HG02759 (cell line): Measurements from ENCODE around the gene HOXD4.

Experiments
- ATAC-seq: cut with Tn5 transposase; IDR thresholded peaks from one replicate; pipeline ENCODE4 v1.9.1; 2021; ENCODE audit warnings: mild to moderate bottlenecking, moderate library complexity; ENCODE audit not compliant: unreplicated experiment

The HOXD4 gene

DNA sequence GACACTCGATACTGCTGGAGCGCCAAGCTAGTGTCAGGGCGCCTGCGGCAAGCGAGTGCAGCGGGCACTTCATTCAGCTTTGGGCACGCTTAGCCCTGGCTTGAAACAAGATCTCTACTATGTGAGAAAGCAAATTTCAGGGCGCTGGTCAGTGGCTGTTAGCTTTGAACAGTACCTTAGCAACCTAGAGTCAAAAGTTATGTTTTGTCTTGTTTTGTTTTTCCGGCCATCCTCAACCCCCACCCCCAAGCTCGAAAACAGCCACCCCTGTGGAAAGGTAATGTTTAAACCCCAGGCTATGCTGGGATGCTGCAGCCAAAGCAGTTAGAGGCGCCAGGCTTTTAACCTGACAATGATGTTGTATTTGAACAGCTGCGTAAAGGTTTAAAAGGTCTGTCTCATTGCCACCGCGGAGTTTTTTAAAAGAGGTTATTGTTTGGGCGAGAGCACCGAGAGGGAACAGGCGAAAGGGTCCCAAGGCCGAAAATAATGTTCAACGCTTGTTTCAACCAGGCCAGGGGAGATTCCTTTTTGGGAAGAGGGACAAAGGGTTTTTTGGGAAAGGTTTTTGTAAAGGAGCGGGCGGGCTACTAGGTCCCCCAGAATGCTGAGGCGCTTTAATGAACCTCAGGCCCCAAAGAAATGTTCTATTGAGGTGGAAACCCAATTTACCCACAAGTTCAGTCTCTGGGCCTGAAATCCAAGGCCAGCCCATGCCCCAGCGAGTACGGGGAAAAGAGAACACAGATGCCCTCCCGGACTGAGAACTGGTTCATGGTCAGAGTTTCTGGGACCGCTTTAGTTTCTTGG is 37.0 kb upstream of the HOXD4 start:
- ATAC-seq, result no peak

DNA sequence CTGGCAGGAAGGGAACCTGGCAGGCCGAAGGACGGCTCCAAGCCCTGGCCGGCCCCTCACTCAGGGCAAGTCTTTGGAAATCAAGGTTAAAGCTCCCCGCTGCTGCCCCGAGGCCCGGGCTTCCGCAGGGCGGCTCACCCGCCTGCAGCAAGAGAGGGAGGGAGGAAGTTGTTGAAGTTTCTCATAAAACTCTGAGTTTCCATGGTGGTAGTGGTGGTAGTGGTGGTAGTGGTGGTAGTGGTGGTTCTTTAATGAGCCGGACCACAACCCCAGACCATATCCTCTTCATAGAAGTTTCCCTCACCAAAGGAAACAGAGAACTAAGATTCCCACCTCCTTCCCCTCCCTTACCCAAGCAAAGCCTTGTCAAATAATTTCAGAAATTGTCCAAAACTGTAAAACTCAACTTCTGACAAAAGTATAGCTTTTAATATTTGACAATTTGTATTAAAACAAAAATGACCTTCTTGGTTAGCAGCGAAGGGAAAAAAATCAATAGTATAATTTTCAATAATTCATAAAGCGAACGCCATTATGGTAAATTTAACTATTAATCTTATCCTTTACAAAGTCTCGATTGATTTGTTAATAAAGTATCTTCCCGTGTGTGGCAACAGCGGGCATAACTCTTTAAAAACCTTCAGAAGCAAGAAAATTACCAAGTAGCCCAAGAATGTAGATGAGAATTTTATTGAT is 36.3 kb upstream of the HOXD4 start:
- ATAC-seq, result no peak

DNA sequence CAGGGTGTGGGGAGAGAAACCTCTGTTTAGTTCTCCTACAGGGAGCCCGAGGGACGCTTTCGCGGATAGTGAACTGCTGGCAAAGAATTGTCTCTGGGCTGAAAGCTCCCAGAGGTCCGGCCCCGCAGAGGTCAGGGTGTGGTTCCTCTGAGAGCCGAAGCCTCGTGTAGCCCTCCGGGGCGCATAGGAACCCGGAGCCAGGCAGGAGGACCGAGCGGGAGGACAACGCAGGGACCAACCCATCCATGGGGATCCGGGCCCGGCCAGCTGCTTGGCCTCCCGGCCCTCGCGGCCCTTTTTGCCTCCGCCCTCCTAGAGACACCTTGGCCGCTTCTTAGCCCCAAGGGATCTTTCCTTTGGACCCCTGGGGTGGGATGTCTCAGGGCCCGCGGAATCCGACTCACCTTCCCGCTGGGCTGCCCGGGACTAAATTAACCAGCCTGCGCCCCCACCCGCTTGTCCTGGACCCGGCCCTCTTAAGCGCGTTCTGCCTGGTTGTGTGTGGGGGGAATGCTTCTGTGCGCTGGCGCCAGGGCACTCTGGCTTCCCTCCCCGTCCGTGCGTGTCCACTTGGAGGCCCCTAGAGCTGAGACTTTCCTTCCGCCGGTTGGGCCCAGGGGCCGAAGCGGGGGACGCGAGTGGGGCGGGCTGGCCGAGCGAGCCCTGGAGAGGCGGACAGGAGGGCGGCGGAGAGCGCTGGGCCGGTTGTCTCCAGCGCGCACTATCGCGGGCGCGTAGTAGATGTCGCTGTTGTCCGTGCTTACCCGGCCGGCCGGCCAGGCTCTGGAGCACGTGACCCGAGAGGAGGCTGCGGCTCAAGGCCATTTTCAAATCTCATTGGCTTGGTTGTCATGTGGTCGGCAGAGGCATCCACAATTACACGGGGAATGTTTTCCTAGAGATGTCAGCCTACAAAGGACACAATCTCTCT is 35.2 kb upstream of the HOXD4 start, which contains the start of gene HOXD10:
Gene HOXD10 (plus strand): TSS at position 896 of the 931 bp plus-strand sequence. CDS start 56 bp downstream, outside the sequence.
- ATAC-seq, result no peak

DNA sequence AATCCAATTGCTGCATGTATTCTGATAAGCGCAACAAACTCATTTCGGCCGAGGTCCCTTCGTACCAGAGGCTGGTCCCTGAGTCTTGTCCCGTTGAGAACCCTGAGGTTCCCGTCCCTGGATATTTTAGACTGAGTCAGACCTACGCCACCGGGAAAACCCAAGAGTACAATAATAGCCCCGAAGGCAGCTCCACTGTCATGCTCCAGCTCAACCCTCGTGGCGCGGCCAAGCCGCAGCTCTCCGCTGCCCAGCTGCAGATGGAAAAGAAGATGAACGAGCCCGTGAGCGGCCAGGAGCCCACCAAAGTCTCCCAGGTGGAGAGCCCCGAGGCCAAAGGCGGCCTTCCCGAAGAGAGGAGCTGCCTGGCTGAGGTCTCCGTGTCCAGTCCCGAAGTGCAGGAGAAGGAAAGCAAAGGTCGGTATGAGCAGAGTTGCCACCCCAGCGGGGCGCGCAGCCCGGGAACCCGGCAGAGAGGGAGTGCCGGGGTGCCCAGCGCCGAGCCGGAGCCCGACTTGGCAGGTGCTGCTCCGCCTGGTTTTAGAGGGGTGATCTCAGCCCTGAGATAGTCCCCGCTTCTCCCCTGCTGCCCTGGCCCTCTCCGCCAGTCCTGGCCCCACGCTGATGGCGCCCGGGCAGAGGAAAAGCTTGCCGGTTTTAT is 34.1 kb upstream of the HOXD4 start:
- no peak for ATAC-seq

DNA sequence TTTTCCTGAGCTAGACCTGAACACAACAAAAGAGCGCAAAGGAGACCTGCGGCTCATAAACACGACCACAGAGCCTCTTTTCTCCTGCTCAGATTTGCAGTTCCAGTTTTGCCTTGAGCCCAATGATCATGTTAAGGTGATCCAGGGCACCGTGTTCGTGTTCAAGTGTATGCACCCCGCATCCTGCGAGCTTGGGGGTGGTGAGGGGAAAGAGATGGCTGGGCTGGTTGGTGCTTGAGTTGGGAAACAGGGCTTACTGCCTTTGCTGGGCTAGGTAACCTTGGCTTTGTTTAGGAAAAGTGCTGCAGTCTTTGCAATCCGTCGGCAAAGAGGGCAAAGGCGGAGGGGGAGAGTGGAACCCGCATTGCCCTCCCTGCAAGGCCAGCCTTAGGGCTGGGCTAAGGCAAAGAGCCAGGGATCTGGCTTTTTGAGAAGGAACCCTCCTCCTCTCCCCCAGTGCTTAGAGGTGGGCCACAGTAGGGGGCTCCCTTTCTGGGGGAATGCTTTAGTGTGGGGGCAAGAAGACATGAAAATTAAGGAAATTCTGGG is 33.5 kb upstream of the HOXD4 start:
- ATAC-seq, result no peak

DNA sequence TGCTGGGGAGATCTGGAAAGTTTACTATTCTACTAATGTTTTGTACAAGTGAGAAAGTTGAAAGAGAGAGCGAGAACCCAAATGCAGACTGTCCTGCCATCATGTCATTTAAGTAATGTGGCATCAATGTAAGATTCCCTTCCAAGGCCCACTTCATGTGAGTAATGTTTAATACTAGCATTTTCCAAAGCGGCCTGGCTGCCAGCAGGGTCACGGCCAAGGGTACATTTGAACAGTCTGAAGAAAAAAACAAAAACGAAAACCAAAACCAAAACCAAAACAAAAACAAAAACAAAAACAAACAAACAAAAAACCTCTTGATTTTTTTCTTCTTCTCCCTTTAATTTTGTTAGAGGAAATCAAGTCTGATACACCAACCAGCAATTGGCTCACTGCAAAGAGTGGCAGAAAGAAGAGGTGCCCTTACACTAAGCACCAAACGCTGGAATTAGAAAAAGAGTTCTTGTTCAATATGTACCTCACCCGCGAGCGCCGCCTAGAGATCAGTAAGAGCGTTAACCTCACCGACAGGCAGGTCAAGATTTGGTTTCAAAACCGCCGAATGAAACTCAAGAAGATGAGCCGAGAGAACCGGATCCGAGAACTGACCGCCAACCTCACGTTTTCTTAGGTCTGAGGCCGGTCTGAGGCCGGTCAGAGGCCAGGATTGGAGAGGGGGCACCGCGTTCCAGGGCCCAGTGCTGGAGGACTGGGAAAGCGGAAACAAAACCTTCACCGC is 32.6 kb upstream of the HOXD4 start:
- ATAC-seq, result no peak

DNA sequence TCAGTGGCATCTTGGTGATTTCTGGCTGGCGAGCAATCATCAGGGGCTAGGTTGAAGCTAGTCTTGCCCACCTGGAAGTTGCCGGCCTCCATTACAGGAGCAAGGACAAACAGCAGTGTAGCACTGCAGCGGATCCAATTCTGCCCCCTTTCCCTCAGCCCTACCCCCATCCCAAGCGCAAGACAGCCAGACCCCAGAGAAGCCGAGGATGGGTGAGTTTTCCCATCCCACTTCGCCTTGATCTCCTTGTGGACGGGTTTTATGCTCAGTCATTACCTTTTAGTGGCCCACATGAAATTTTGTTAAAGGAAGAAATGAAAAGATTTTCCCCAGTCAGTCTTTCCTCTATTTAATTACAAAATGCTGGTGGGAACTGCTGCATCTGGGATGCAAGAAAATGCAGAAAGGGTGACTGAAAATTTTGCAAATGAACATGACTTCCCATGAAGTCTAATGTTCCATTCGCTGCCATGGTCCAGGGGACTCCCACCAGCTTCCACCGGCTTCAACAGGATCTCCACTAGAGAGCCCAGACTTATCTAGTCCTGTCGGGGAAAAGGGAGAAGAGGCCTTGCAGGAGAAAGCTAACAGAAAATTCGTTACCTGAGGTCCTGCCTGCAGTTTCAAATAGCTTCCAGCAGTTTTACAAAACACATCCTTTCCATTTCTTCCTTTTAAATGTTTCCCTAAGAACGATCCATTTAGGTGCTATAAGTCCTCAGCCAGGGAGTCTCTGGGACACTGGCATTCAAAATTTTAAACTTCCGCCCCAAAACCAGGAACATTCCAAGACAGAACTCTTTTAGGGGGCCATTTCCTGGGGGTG is 30.8 kb upstream of the HOXD4 start:
- ATAC-seq, result no peak

DNA sequence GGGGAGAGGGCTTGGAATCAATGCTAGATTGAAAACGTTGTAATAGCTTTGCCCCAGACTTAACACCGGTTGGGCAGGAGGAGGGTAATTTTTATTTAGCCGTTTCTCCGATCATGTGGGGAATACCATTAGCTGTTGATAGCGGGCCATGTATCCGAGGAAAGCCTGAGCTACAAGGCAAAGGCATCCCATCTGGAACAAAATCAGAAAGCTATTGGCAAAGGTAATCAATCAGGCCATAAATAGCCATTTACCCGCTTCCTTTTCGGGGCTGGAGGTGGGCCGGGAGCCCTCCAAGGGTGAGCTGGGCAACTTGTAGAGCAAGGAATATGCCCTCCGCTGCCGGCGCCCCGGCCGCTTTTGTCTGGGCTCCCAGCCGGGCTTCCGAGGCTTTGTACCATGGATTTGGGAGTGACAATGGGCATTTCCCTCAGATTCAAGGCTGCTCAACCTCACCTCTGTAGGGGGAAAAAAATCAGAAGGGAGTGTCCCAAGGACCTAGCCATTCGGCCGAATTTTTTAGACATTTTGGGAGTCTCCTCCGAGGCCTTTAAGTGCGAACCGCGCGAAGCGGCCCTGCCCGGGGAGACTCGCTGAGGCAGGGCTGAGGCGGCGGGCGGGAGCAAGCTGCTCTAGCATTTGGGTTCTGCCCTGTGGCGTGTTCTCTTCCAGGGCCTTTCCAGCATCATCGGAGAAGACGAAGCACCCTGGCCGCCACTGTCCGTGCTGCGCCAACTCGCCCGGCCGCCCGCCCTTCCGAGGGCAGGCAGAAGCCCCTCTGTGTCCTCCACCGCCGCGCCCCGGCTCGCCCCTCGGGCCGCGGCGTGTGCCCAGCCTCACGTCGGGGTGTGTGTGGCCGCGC is 29.9 kb upstream of the HOXD4 start:
- ATAC-seq, result no peak

DNA sequence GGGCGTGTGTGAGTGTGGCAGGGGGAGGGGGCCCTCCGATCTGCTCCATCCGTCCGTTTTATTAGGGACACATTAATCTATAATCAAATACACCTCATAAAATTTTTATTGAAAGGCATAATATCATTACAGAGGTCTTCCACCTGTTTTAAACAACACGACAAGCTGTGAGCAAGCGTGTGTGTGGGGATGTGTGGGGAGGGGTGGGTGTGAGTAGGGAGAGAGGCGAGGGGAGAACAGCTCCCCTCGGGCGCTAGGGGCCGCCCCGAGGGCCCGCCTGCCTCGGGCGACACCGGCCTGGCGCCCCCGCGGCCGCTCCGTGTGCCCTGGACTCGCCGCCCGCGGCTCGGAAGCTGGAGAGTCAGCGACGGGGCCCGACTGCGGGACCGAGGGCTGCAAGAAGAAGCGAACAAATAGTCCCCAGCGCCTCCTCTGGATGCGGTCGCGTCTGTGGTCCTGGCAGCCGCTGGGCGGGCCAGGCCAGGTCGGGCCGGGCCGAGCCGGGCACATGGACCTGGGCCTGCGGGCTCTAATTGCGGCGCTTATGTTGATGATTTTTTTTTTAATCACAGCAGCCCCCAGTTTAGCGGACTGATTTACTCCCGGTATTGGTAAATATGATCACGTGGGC is 29.2 kb upstream of the HOXD4 start:
- no peak for ATAC-seq

DNA sequence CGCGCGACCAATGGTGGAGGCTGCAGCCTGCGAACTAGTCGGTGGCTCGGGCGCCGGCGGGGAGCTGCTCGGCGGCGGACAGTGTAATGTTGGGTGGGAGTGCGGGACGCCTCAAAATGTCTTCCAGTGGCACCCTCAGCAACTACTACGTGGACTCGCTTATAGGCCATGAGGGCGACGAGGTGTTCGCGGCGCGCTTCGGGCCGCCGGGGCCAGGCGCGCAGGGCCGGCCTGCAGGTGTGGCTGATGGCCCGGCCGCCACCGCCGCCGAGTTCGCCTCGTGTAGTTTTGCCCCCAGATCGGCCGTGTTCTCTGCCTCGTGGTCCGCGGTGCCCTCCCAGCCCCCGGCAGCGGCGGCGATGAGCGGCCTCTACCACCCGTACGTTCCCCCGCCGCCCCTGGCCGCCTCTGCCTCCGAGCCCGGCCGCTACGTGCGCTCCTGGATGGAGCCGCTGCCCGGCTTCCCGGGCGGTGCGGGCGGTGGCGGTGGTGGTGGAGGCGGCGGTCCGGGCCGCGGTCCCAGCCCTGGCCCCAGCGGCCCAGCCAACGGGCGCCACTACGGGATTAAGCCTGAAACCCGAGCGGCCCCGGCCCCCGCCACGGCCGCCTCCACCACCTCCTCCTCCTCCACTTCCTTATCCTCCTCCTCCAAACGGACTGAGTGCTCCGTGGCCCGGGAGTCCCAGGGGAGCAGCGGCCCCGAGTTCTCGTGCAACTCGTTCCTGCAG is 28.5 kb upstream of the HOXD4 start, which contains the start of gene HOXD9:
Gene HOXD9 (plus strand): TSS at position 37 of the 728 bp plus-strand sequence. CDS start 50 bp downstream, at position 87.
- ATAC-seq, result no peak

DNA sequence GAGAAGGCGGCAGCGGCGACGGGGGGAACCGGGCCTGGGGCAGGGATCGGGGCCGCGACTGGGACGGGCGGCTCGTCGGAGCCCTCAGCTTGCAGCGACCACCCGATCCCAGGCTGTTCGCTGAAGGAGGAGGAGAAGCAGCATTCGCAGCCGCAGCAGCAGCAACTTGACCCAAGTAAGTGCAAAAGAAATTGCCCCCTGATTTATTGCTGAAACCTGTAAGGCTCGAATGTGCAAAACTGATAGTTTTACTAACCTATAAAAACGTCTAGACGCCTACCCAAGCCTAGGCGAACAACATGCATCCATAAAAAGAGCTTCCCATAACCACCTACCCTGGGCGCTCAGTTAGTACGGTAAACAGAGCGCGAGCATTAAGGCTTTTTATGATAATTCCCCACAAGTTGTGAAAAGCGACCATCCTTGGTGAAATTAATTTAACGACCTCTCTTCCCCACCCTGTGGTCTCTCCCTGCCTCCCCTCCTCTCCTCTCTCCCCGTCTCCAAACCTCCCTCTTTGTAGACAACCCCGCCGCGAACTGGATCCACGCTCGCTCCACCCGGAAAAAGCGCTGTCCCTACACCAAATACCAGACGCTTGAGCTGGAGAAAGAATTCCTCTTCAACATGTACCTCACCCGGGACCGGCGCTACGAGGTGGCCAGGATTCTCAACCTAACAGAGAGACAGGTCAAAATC is 27.8 kb upstream of the HOXD4 start:
- ATAC-seq, result no peak

DNA sequence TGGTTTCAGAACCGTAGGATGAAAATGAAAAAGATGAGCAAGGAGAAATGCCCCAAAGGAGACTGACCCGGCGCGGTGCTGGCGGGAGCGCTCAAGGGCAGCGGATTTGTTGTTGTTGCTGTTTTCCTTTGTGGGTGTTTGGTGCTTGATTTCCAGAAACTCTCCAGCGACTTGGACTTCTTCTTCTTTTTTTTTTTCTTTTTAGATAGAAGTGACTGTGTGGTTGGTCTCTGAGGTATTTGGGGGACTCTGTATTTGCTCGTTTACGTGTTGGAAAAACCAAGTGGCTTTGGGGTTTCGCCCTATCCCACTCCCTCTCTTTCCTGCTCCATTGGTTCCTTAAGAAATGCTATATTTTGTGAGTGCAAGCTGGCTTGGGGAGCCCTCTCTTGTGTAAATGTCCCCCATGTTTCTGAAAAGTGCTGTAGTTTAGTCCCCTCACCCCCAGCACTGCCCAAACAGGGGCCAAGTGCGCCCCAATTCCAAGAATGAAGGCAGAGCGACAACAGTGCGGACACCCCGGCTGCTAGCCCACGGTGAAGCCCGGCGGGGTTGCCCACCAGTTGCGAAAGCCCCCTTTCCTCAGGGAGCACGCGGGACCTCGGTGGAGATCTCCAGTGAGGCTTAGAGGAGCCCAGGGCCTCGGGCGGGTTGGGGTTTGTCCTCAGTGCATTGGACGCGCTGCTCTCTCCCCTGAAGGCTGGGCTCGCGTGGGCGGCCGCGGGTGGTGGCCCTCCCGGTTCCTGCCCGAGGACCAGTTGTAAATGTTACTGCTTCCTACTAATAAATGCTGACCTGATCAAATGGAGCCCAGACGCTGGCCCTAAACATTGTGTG is 27.0 kb upstream of the HOXD4 start:
- no peak for ATAC-seq

DNA sequence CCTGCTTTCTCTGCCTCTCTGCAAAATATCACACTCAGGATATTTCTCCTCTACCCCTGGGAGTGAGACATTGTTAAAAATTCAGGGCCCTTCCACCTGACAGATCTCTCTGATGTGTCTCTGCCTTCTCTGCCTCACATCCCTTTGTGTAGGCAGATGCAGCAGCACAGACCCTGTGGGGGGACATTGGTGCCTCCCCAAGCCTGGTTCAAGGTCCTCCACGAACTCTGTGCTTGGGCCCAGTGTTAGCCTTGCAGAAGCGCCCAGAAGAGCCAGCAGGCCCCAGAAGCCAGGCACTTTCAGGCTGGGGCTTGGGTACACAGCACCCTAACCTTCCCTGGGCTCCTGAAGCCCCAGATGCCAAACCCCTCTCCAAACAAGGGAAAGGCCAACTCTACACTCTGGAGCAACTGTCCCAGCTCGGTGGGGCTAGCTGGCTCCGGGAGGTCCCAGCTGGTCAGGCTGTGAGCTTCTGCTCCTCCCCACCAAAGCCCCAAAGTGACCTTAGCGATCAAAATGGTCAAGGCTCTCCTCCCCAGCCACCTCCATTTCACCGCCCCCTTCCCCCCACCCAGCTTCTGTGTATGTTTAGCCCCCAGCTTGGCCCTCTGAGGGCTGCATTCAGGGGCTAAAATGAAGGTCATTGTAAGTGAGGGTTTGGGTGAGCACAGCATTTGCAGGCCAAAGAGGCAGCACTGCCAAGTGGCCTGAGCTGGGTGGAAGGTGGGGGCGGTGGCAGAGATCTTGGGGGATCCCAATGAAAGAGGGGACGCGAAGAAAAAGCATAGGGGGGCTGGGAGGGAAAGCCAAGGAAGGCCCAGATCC is 26.2 kb upstream of the HOXD4 start:
- ATAC-seq, result no peak

DNA sequence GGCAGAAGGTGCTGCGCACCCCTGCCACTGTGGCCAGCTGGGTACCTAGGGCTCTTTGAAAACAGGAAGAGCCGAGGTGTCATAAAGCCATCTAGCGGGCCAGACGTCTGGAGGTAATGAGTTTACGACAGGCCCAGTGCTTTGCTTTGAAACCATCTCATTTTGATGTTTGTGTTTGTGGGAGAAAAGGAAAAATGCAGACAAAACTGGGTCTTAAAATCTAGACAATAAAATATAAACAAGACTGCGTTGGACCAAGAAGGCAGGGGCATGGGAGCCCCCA is 25.6 kb upstream of the HOXD4 start:
- ATAC-seq, result no peak
